ENCODE results near the gene WDR82. TPM values are rescaled to one million over a fixed set of nuclear protein-coding genes. Genes with fewer than 3 reads are reported as not detected.

Gene WDR82
- total and polyA plus RNA-seq, 12 donors = 19.3 to 78.4 (median 69.4) TPM

DNA sequence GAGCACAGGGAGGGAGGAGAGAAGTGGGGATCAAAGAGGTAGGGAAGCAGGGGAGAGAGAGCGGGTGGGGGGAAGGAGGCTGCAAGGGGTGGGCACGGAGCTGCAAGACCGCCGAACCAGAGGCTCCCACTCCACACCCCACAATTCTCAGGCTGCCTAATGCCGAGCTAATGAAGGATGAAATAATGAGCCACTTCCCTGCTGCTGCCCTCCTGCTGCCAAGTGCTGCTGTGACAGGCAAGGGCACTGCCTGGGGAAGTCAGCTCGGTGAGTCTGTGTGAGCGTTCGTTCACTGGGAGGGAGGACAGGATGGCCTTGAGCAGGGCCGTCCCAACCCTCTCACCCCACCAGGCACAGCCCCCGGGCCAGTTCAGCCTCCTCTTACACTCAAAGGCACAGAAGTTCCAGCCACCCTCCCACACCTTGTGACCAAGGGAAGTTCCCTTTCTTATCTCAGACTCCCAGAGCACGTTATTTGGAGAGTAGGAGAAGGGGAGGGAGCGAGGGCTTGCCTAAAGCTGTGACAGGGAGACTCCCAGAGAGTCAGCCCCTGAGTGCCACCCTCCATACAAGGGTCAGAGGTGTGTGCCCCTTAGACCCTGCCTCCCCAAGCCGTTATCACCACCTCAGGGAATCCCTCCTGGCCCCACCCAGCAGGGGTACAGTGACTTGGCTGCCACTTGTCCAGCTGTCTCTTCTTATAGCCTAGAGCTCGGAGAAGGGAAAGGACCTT is 21.6 kb upstream of the WDR82 start:
- Histone ChIP-seq H3K4me1 (peaks cover 4 to 28% (median 19%) of the 10 kb centered on the region in 9 donors), H3K27me3 (no peaks in the 10 kb centered on the region), H3K27ac (peak overlapping the region in 8 of 10 donors; percentile 24 to 79 (median 66)), H3K36me3 (peaks cover 0 to 6% (median 0%) of the 10 kb centered on the region in 9 donors), H3K4me3 (peak overlapping the region in 1 of 10 donors; percentile 19), H3K9me3 (no peaks in the 10 kb centered on the region)
- ATAC-seq (peak; percentile 80 to 96 (median 84)), DNase-seq (peak; percentile 47 to 72)
- peak in 4 of 9 donors; percentile 24 to 56 (median 48) for TF ChIP-seq CTCF (IDR thresholded peaks at IDR 0.05)
- intact Hi-C loops (cut with DNase I) = loop anchor here in 2 of 10 donors (5.0 to 10.0 kb wide), 2 partner anchors 32 to 45 kb away; no protein-coding TSS in a partner anchor
- 18 to 24% methylated on average over 14 of the region's 14 CpGs for WGBS, 2 donors

DNA sequence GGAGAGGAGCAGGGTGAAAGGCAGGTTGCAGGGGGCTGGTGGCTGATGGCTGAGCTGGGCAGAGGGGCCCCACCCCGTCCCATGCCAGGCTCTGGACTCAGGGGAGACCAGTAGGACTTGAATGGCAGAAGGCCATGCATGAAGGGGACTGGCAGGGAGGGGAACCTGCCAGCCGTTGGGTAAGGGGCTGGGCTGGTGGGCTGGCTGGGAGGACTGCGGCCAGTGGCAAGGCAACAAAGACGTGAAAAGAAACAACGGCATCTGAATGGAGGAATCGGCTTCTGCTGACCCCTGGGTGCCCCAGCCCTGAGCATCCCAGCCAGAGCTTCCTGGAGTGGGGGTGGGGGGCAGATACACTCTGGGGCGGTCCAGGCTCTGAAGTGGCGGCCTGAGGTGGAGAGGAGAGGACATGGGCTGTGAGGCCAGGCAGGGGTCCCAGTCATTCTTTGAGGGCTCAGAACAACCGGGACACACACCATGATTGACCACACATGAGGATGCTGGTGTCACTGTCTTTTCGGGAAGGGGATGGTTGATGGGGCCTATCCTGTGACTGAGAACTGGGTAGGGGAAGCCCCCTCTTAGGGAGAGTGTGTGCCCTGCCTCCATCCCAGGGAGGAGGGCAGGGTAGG is 20.9 kb upstream of the WDR82 start:
- TF ChIP-seq CTCF (IDR thresholded peaks at IDR 0.05) = no peak
- H3K4me1 ChIP-seq = peaks cover 4 to 28% (median 19%) of the 10 kb centered on the region in 9 donors
- H3K27me3 ChIP-seq = no peaks in the 10 kb centered on the region
- DNase-seq (no peak), ATAC-seq (peak in 3 of 8 donors; percentile 11 to 12 (median 12))
- peak overlapping the region in 1 of 10 donors; percentile 19 for H3K4me3 ChIP-seq
- WGBS, 2 donors = 53 to 54% methylated on average over 10 of the region's 10 CpGs
- intact Hi-C loops (cut with DNase I) = loop anchor here in 2 of 10 donors (5.0 to 10.0 kb wide), 2 partner anchors 33 to 45 kb away; no protein-coding TSS in a partner anchor
- peak overlapping the region in 8 of 10 donors; percentile 24 to 79 (median 66) for H3K27ac ChIP-seq
- H3K36me3 ChIP-seq = peaks cover 0 to 10% (median 0%) of the 10 kb centered on the region in 9 donors
- no peaks in the 10 kb centered on the region for H3K9me3 ChIP-seq

GRCh38 chr3:52298149-52299098 is 20.0 kb upstream of the WDR82 start:
- no peak overlapping the region for H3K4me3 ChIP-seq
- no peaks in the 10 kb centered on the region for H3K27me3 ChIP-seq
- H3K9me3 ChIP-seq = no peaks in the 10 kb centered on the region
- DNase-seq = no peak
- no peak for TF ChIP-seq CTCF (IDR thresholded peaks at IDR 0.05)
- WGBS, 2 donors = 42 to 46% methylated on average over 17 of the region's 17 CpGs
- intact Hi-C loops (cut with DNase I) = loop anchor here in 2 of 10 donors (5.0 to 10.0 kb wide), 2 partner anchors 34 to 46 kb away; no protein-coding TSS in a partner anchor
- ATAC-seq = no peak
- H3K4me1 ChIP-seq = peaks cover 4 to 28% (median 19%) of the 10 kb centered on the region in 9 donors
- peaks cover 0 to 19% (median 0%) of the 10 kb centered on the region in 9 donors for H3K36me3 ChIP-seq
- no peak overlapping the region for H3K27ac ChIP-seq

All from heart right ventricle (tissue), 16 donors.